HUES48 (cell line): ENCODE data around the gene ZCCHC3.

ENCODE experiments used
- H3K27ac ChIP-seq: one replicate; pipeline ENCODE4 v1.7.0; 2013; ENCODE audit warnings: low read depth, low read length, inconsistent platforms
- H3K27me3 ChIP-seq: 2 replicates; pipeline ENCODE4 v1.6.1; 2013; ENCODE audit warnings: mild to moderate bottlenecking, low read length; ENCODE audit not compliant: control insufficient read depth, insufficient read depth
- H3K36me3 ChIP-seq: 2 replicates; pipeline ENCODE4 v1.6.1; 2013; ENCODE audit warnings: low read length; ENCODE audit not compliant: control insufficient read depth, insufficient read depth
- H3K4me1 ChIP-seq: 2 replicates; pipeline ENCODE4 v1.6.1; 2013; ENCODE audit warnings: mild to moderate bottlenecking, low read length; ENCODE audit not compliant: control insufficient read depth, insufficient read depth
- H3K4me3 ChIP-seq: 2 replicates; pipeline ENCODE4 v1.5.1; 2013; ENCODE audit warnings: mild to moderate bottlenecking, low read depth, low read length
- H3K9ac ChIP-seq: 2 replicates; pipeline ENCODE4 v1.6.1; 2013; ENCODE audit warnings: mild to moderate bottlenecking, low read depth, low read length, moderate library complexity
- H3K9me3 ChIP-seq: 2 replicates; pipeline ENCODE4 v1.6.1; 2013; ENCODE audit warnings: low read length; ENCODE audit not compliant: control insufficient read depth, insufficient read depth

Gene ZCCHC3

DNA sequence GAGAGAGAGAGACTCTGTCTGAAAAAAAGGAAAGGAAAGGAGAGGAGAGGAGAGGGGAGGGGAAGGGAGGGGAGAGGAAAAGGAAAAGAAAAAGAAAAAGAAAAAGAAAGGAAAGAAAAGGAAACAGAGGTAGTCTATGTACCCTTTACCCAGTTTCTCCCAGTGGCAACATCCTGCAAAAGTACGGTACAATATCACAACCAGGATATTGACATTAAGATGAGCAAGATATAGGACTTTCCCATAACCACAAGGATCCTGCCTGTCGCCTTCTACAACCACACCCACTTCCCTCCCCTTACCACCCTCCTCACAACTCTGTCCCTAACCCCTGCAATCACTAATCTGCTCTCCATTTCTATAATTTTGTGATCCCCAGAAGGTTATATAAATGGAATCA is 10.9 kb upstream of the ZCCHC3 start:
- Histone ChIP-seq H3K27ac (no peak overlapping the region), H3K4me3 (no peak overlapping the region), H3K9ac (no peak overlapping the region), H3K9me3 (no peaks in the 10 kb centered on the region), H3K27me3 (peaks cover 16% of the 10 kb centered on the region), H3K4me1 (peaks cover 7% of the 10 kb centered on the region), H3K36me3 (peaks cover 10% of the 10 kb centered on the region)

DNA sequence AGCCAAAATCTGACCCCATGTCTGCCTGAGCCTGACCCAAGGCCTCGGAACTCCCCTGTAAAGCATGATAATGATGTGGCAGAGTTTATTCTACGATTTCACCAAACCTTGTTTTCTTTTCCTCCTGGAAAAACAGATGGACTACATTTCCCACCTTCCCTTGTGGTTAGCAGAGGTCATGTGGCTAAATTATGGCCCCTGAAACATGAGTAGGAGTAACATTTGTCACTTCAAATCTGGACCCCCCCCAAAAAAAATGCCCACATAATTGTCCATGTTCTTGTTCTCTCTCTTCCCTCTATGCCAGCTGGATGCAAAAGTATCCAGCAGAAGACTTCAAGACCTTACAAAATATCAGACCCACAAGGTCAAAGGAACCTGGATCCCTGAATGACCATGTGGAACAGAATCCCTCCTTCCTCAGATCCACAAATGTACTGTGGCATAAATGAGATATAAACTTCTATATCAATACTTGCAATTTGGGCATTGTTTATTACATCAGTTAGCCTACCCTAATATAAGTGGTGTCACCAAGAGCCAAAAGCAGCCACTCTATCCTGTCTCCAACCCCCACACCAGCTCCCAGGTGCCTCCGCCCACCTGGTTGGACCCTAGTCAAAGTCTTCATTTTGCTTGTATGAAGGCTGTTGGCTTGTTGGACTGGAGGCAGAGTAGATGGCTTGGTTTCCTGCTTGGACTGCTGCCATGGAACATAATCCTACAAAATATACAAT is 8.2 kb upstream of the ZCCHC3 start:
- peaks cover 23% of the 10 kb centered on the region for H3K27me3 ChIP-seq
- H3K27ac ChIP-seq, result no peak overlapping the region
- 0 out of 2 replicates have a peak, but pooled peaks cover 3% of the 10 kb centered on the region for H3K36me3 ChIP-seq
- no peak overlapping the region for H3K9ac ChIP-seq
- no peaks in the 10 kb centered on the region for H3K9me3 ChIP-seq
- peak overlapping the region; percentile 81 for H3K4me3 ChIP-seq
- H3K4me1 ChIP-seq, result peaks cover 7% of the 10 kb centered on the region

DNA sequence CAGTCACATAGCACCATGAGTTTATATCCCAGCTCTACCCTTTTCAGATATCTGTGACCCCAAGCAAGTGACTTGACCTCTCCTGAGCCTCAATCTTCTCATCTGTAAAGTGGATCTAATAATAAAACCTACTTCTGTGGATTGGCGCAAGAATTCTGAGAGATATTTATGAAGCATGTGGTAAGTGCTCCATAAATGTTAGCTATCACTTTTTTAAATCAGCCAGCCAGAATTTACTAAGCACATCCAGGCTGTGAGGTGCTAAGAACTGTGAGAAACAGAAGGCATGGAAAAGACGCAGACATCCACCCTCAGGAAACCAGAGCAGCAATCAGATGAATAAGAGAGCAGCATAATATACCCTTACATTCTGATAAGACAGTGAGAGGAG is 7.7 kb upstream of the ZCCHC3 start:
- H3K27ac ChIP-seq, result peak overlapping the region; percentile 66
- peak overlapping the region; percentile 81 for H3K4me3 ChIP-seq
- H3K4me1 ChIP-seq, result peaks cover 7% of the 10 kb centered on the region
- H3K9ac ChIP-seq, result peak overlapping the region; percentile 69
- H3K9me3 ChIP-seq, result no peaks in the 10 kb centered on the region
- H3K27me3 ChIP-seq, result peaks cover 23% of the 10 kb centered on the region
- H3K36me3 ChIP-seq, result 0 out of 2 replicates have a peak, but pooled peaks cover 3% of the 10 kb centered on the region

DNA sequence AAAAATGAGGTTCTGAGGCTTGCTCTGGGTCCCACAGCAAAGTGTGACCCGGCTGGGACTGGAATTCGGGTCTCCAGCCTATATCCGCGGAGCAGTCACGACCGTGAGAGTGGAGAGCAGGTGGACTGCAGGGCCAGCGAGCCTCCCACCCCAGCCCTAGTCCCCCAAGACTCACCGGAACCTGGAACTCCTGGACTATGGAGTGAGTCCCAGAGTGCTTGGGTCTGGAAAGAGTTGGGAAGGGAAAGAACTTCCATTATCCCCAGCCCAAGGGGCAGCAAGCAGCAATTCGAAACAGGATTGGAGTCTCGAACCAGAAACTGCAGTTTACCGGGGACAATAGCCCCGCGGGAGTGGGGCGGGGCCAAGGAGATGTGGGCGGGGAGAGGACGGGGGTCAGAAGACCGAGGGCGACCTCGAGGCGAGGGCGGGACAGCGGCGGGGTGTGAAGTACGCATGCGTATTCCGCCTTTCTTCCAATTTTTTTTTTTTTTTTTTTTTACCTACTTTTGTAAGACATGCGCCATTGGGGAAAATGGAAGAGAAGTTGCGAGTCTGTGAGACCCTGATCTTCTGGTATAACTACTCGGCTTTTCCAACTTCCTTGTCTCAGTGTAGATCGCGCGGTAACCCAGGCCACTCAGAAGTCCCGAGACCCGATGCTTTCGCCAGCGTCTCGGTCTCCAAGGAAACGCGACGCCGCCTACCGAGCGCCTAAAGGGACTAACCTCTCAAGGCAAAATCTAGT is 7.1 kb upstream of the ZCCHC3 start, which contains the start of gene C20orf96:
C20orf96 (minus strand) TSS at position 667 of the 748 bp plus-strand sequence; CDS start at position 527, 140 bp downstream.
- Histone ChIP-seq H3K27me3 (peaks cover 28% of the 10 kb centered on the region), H3K9ac (peak within 1 kb of the TSS; percentile 69), H3K4me1 (peaks cover 7% of the 10 kb centered on the region), H3K36me3 (0 out of 2 replicates have a peak, but pooled peaks cover 3% of the 10 kb centered on the region), H3K4me3 (peak within 1 kb of the TSS; percentile 81), H3K27ac (peak within 1 kb of the TSS; percentile 66), H3K9me3 (no peaks in the 10 kb centered on the region)

DNA sequence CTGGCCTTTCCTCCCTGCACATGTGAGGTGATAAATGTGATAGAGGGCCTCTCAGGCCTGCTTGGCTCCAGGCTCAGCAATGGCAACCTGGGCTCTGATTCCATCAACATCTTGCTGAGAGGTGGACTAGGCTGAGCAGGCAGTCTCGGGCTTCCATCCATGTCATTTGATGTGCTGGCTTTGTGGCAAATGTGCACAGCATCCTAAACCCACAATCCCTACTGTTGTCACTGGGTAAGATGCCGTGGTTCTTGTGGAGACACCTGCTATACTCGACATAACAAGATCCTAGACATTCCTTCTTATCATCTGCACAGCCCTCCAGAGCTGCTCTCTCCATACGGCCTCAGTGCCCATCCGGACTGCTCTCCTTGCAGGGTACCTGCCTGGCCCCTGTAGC is 2.8 kb upstream of the ZCCHC3 start:
- H3K4me3 ChIP-seq, result no peak overlapping the region
- H3K27ac ChIP-seq, result no peak overlapping the region
- no peaks in the 10 kb centered on the region for H3K9me3 ChIP-seq
- H3K36me3 ChIP-seq, result no peaks in the 10 kb centered on the region
- H3K27me3 ChIP-seq, result peaks cover 41% of the 10 kb centered on the region
- H3K4me1 ChIP-seq, result peaks cover 17% of the 10 kb centered on the region
- H3K9ac ChIP-seq, result no peak overlapping the region

DNA sequence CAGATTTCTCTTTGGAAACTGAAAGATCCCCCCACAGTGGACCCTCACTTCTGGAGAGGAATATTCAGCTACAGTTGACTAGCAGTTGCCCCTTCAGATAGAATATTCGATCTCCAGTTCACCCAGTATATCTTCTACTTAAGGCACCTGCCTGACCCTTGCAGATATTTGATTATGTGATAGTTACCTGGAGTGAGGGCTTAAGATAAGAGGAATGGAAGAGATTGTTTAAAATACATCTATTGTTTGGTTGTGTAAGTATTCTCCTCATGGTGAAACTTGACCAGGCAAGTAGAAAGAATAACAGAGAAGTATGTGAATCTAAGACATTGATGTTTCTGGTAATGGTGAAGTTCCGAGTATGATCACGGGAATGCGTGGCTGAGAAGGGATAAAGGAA is 1.6 kb upstream of the ZCCHC3 start:
- no peak overlapping the region for H3K27ac ChIP-seq
- peaks cover 27% of the 10 kb centered on the region for H3K4me1 ChIP-seq
- no peak overlapping the region for H3K9ac ChIP-seq
- H3K36me3 ChIP-seq, result no peaks in the 10 kb centered on the region
- H3K9me3 ChIP-seq, result no peaks in the 10 kb centered on the region
- H3K4me3 ChIP-seq, result no peak overlapping the region
- peaks cover 41% of the 10 kb centered on the region for H3K27me3 ChIP-seq

DNA sequence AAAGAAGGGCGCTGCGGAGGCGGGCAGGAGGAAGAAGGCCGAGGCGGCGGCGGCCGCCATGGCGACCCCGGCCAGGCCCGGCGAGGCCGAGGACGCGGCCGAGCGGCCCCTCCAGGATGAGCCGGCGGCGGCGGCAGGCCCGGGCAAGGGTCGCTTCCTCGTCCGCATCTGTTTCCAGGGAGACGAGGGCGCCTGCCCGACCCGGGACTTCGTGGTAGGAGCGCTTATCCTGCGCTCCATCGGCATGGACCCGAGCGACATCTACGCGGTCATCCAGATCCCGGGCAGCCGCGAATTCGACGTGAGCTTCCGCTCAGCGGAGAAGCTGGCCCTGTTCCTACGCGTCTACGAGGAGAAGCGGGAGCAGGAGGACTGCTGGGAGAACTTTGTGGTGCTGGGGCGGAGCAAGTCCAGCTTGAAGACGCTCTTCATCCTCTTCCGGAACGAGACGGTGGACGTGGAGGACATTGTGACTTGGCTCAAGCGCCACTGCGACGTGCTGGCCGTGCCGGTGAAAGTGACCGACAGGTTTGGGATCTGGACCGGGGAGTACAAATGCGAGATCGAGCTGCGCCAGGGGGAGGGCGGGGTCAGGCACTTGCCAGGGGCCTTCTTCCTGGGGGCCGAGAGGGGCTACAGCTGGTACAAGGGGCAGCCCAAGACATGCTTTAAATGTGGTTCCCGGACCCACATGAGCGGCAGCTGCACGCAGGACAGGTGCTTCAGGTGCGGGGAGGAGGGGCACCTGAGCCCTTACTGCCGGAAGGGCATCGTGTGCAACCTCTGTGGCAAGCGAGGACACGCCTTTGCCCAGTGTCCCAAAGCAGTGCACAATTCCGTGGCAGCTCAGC is 780 bp downstream of the ZCCHC3 start:
- Histone ChIP-seq H3K36me3 (no peaks in the 10 kb centered on the region), H3K4me1 (peaks cover 36% of the 10 kb centered on the region), H3K27ac (peak overlapping the region; percentile 88), H3K9me3 (no peaks in the 10 kb centered on the region), H3K27me3 (peaks cover 25% of the 10 kb centered on the region), H3K9ac (peak overlapping the region; percentile 88), H3K4me3 (peak overlapping the region; percentile 98)

DNA sequence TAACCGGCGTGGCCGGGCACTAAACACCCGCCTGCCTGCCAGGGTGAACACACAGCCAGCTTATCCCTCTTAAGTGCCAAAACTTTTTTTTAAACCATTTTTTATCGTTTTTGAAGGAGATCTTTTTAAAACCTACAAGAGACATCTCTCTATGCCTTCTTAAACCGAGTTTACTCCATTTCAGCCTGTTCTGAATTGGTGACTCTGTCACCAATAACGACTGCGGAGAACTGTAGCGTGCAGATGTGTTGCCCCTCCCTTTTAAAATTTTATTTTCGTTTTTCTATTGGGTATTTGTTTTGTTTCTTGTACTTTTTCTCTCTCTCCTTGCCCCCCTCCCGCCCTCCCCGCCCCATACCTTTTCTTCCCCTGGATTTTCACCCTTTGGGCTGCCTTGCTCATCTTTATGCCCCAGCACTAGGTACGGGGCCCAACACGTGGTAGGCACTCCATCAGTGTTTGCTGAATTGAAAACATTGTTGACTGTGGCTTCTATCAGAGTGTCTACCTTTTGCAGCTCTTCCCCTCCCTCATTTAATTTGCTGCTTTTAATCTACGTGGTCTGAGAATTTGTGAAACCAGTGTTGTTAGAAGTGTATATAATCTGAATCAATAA is 1.5 kb downstream of the ZCCHC3 start:
- peaks cover 18% of the 10 kb centered on the region for H3K27me3 ChIP-seq
- H3K9me3 ChIP-seq, result no peaks in the 10 kb centered on the region
- H3K4me3 ChIP-seq, result peak overlapping the region; percentile 98
- peak overlapping the region; percentile 22 for H3K9ac ChIP-seq
- H3K4me1 ChIP-seq, result peaks cover 36% of the 10 kb centered on the region
- no peaks in the 10 kb centered on the region for H3K36me3 ChIP-seq
- no peak overlapping the region for H3K27ac ChIP-seq

DNA sequence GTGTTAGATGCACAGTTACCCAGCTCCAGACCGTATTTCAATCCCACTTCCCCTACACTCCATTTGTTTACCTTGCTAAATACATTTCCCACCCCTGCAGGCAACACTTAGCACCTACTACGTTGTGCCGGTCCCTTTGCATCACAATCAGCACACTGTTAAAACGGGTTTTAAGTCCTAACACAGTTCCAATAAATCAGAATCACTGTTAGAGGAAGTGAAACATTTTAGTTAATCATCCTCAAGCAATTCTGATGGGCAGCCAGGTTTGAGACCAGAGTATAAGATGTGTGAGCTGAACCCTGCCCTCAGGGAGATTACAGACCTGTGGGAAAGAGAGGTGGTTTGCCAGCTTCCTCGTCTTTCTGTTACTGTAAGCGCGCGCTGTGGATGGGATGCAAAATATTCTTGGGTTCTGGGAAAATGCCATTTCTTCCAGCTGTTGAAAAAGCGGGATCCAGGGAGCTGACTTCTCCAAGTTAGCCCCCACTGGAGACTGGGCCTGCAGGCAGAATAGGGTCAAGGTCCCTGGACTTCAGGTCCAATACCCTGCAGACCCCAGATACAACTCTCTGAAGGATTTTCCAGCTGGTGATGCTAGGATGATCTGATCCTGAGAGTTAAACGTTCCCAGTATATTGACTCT is 3.1 kb downstream of the ZCCHC3 start:
- H3K4me1 ChIP-seq, result peaks cover 36% of the 10 kb centered on the region
- peak overlapping the region; percentile 98 for H3K4me3 ChIP-seq
- peaks cover 11% of the 10 kb centered on the region for H3K27me3 ChIP-seq
- no peaks in the 10 kb centered on the region for H3K36me3 ChIP-seq
- peak overlapping the region; percentile 71 for H3K27ac ChIP-seq
- no peak overlapping the region for H3K9ac ChIP-seq
- H3K9me3 ChIP-seq, result no peaks in the 10 kb centered on the region
